HEK293T (cell line): Measurements from ENCODE around the gene GRAMD1B.

Experiments used
- CTCF ChIA-PET: fragments of 350-600 bp; formaldehyde crosslinking; extraction: SDS; loops from one replicate; lab custom pipeline; 2021; ENCODE audit warnings: antibody characterized with exemption, inconsistent platforms; lab: Yijun Ruan, JAX
- POLR2A ChIA-PET: fragments of 350-600 bp; formaldehyde crosslinking; extraction: SDS; loops from one replicate; lab custom pipeline; 2020; ENCODE audit warnings: antibody characterized with exemption, inconsistent platforms; lab: Yijun Ruan, JAX
- DNase-seq: peaks from one replicate; pipeline ENCODE4 v3.0.0; 2012; ENCODE audit warnings: mixed read lengths; ENCODE audit errors: extremely low spot score
- ARNT ChIP-seq: fragments of 450-650 bp; IDR thresholded peaks from 2 replicates; pipeline ENCODE4 v1.6.1; 2017; ENCODE audit warnings: mild to moderate bottlenecking
- BHLHE40 ChIP-seq: fragments of 450-650 bp; IDR thresholded peaks from 2 replicates; pipeline ENCODE4 v1.6.1; 2016; ENCODE audit warnings: mild to moderate bottlenecking, moderate library complexity, borderline replicate concordance
- CTBP1 ChIP-seq: fragments of 450-650 bp; IDR thresholded peaks from 2 replicates; pipeline ENCODE4 v1.6.1; 2016; ENCODE audit warnings: borderline replicate concordance
- ELF4 ChIP-seq: fragments of 450-650 bp; IDR thresholded peaks from 2 replicates; pipeline ENCODE4 v1.6.1; 2017; ENCODE audit warnings: antibody characterized with exemption
- FOXA1 ChIP-seq: fragments of 450-650 bp; IDR thresholded peaks from 2 replicates; pipeline ENCODE4 v1.6.1; 2016; ENCODE audit warnings: mild to moderate bottlenecking
- FOXK2 ChIP-seq: fragments of 450-650 bp; IDR thresholded peaks from 2 replicates; pipeline ENCODE4 v1.6.1; 2016; ENCODE audit warnings: mild to moderate bottlenecking
- FOXM1 ChIP-seq: fragments of 450-650 bp; IDR thresholded peaks from 2 replicates; pipeline ENCODE4 v1.6.1; 2017; ENCODE audit warnings: mild to moderate bottlenecking, borderline replicate concordance
- HDGF ChIP-seq: fragments of 450-650 bp; IDR thresholded peaks from 2 replicates; pipeline ENCODE4 v1.6.1; 2017; ENCODE audit warnings: antibody characterized with exemption, borderline replicate concordance
- L3MBTL2 ChIP-seq: fragments of 450-650 bp; conservative IDR thresholded peaks from 2 replicates; pipeline ENCODE4 v1.6.1; 2016; ENCODE audit warnings: mild to moderate bottlenecking
- LEF1 ChIP-seq: fragments of 450-650 bp; IDR thresholded peaks from 2 replicates; pipeline ENCODE4 v1.6.1; 2017; ENCODE audit warnings: mild to moderate bottlenecking, borderline replicate concordance
- NFRKB ChIP-seq: fragments of 450-650 bp; IDR thresholded peaks from 2 replicates; pipeline ENCODE4 v1.6.1; 2016; ENCODE audit warnings: mild to moderate bottlenecking, moderate library complexity
- PKNOX1 ChIP-seq: fragments of 450-650 bp; IDR thresholded peaks from 2 replicates; pipeline ENCODE4 v1.6.1; 2016
- SP1 ChIP-seq: fragments of 450-650 bp; IDR thresholded peaks from 2 replicates; pipeline ENCODE4 v1.6.1; 2017
- SUZ12 ChIP-seq: fragments of 450-650 bp; IDR thresholded peaks from 2 replicates; pipeline ENCODE4 v1.6.1; 2016; ENCODE audit warnings: mild to moderate bottlenecking
- TARDBP ChIP-seq: fragments of 450-650 bp; IDR thresholded peaks from 2 replicates; pipeline ENCODE4 v1.6.1; 2016
- ZNF384 ChIP-seq: fragments of 450-650 bp; IDR thresholded peaks from 2 replicates; pipeline ENCODE4 v1.6.1; 2016

GRAMD1B gene

GRCh38 chr11:123386796-123387510, 43.1 kb upstream of the GRAMD1B start:
- CTCF ChIA-PET = interaction anchor here (0.6 to 1.7 kb wide), 2 partner anchors 21 to 333 kb away, joined by 4 to 5 read pairs; no protein-coding TSS in a partner anchor
- TF ChIP-seq ELF4 = no peak
- TF ChIP-seq BHLHE40 = no peak
- no peak for TF ChIP-seq SUZ12
- no peak for TF ChIP-seq ZNF384
- no peak for TF ChIP-seq ARNT
- TF ChIP-seq NFRKB = no peak
- no peak for TF ChIP-seq SP1
- TF ChIP-seq TARDBP = no peak
- no peak for TF ChIP-seq HDGF
- no peak for TF ChIP-seq PKNOX1
- TF ChIP-seq LEF1 = no peak
- no peak for TF ChIP-seq L3MBTL2
- no peak for DNase-seq
- POLR2A ChIA-PET = no interaction called here

GRCh38 chr11:123388640-123389039, 41.4 kb upstream of the GRAMD1B start:
- POLR2A ChIA-PET = no interaction called here
- no peak for DNase-seq
- CTCF ChIA-PET = no interaction called here
- TF ChIP-seq ELF4 (no peak), LEF1 (no peak), SP1 (no peak), ARNT (no peak), FOXA1 (no peak), PKNOX1 (no peak), FOXK2 (no peak), CTBP1 (no peak), L3MBTL2 (no peak), ZNF384 (no peak), HDGF (no peak), NFRKB (no peak), TARDBP (no peak), SUZ12 (no peak), BHLHE40 (no peak), FOXM1 (no peak)

GRCh38 chr11:123390146-123390545, 39.9 kb upstream of the GRAMD1B start:
- CTCF ChIA-PET = no interaction called here

GRCh38 chr11:123391646-123392348, 38.3 kb upstream of the GRAMD1B start:
- TF ChIP-seq PKNOX1 = no peak
- TF ChIP-seq ZNF384 = no peak
- TF ChIP-seq FOXM1 = no peak
- TF ChIP-seq NFRKB = no peak
- TF ChIP-seq SUZ12 = no peak
- TF ChIP-seq LEF1 = no peak
- TF ChIP-seq L3MBTL2 = no peak
- no peak for TF ChIP-seq TARDBP
- no peak for TF ChIP-seq ARNT
- no peak for TF ChIP-seq SP1
- no peak for TF ChIP-seq ELF4
- TF ChIP-seq FOXK2 = no peak
- TF ChIP-seq FOXA1 = no peak
- TF ChIP-seq BHLHE40 = no peak
- TF ChIP-seq CTBP1 = no peak
- no peak for TF ChIP-seq HDGF
- POLR2A ChIA-PET = no interaction called here
- DNase-seq = no peak
- CTCF ChIA-PET = no interaction called here

More at GRCh38 chr11:123390146-123390545, 39.9 kb upstream of the GRAMD1B start:
- TF ChIP-seq HDGF (no peak), CTBP1 (no peak), ARNT (no peak), FOXA1 (no peak), LEF1 (no peak), FOXM1 (no peak), NFRKB (no peak), TARDBP (no peak), BHLHE40 (no peak), PKNOX1 (no peak), SUZ12 (no peak), L3MBTL2 (no peak), FOXK2 (no peak), SP1 (no peak), ZNF384 (no peak), ELF4 (no peak)
- DNase-seq = no peak
- POLR2A ChIA-PET = no interaction called here

- DNase-seq = no peak
- TF ChIP-seq FOXM1 = no peak
- no peak for TF ChIP-seq ELF4
- no peak for TF ChIP-seq LEF1
- TF ChIP-seq HDGF = no peak
- TF ChIP-seq L3MBTL2 = no peak
- TF ChIP-seq ZNF384 = no peak
- TF ChIP-seq NFRKB = no peak
- no peak for TF ChIP-seq BHLHE40
- TF ChIP-seq FOXK2 = no peak
- no peak for TF ChIP-seq FOXA1
- no peak for TF ChIP-seq SUZ12
- TF ChIP-seq TARDBP = no peak
- no peak for TF ChIP-seq CTBP1
- TF ChIP-seq ARNT = no peak
- ChIA-PET POLR2A (no interaction called here), CTCF (no interaction called here)
These were observed 37.6 kb upstream of the GRAMD1B start for GRCh38 chr11:123392431-123392830.
